GM19099 (cell line): ENCODE data around the gene HSD17B8.

Experiments
- POLR2A ChIP-seq: IDR thresholded peaks from 3 replicates; pipeline ENCODE4 v1.6.1; 2011; ENCODE audit warnings: low read depth; ENCODE audit not compliant: insufficient read length; ENCODE audit errors: extremely low read depth

HSD17B8 gene

DNA sequence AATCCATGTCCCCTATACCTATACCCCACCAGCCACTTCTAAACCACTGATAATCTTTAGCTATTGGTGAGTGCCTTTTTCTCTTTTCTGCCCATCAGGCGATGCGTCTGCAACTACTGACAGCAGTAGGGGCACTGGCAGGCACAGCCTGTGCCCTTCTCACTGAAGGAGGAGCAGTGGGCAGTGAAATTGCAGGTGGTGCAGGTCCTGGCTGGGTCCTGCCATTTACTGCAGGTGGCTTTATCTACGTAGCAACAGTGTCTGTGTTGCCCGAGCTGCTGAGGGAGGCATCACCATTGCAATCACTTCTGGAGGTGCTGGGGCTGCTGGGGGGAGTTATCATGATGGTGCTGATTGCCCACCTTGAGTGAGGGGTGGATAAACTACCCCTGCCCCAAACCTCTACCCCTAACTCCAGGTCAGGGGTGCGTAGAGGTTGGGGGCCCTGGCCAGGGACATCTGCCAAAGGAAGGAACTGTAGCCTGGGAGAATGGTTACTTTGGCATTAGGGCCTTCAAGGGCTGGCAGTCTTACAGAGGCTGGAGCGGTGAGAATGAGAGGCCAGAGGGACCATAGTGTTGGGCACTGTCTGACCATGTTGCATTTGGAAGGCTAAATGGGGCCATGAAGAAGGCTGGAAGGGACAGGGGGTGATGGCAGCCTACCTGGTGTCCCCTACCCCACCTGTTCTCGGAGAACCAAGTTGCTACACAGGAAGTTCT, 851 bp upstream of the HSD17B8 start:
- no peak for TF ChIP-seq POLR2A

DNA sequence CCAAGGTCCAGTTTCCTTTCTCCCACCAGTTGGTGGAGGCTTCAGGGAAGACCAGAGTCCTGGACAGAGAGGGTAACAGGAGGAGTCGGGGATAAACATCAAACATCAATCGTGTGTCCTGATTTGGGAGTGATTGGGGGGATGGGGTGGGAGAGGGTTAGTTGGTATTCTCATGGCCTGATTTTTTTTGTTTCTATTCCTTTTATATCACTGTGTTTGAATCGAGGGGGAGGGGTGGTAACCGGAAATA, 365 bp upstream of the HSD17B8 start:
- TF ChIP-seq POLR2A = no peak

DNA sequence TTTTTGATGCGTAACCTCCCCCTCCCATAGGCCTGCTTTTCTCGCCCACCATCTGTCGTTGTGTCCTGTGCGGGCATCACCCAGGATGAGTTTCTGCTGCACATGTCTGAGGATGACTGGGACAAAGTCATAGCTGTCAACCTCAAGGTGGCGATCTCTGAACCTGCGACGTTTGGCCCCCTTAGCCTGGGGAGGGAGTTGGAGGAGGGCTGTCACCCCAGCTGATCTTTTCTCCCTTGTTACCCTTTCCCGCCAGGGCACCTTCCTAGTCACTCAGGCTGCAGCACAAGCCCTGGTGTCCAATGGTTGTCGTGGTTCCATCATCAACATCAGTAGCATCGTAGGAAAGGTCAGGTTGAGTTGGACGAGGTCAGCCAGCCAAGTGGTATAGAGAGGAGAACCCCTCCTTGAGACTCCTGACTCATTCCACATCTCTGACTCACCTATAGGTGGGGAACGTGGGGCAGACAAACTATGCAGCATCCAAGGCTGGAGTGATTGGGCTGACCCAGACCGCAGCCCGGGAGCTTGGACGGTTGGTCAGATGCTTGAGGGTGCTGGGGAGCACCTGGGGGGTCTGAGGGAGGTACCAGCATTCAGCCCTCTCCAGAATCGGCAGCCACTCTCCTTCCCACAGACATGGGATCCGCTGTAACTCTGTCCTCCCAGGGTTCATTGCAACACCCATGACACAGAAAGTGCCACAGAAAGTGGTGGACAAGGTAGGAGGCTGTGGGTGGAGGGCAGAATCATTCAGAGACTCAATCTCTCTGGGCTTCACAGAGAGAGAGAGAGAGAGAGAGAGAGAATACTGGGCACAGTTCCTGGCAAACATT, 954 bp downstream of the HSD17B8 start:
- no peak for TF ChIP-seq POLR2A

DNA sequence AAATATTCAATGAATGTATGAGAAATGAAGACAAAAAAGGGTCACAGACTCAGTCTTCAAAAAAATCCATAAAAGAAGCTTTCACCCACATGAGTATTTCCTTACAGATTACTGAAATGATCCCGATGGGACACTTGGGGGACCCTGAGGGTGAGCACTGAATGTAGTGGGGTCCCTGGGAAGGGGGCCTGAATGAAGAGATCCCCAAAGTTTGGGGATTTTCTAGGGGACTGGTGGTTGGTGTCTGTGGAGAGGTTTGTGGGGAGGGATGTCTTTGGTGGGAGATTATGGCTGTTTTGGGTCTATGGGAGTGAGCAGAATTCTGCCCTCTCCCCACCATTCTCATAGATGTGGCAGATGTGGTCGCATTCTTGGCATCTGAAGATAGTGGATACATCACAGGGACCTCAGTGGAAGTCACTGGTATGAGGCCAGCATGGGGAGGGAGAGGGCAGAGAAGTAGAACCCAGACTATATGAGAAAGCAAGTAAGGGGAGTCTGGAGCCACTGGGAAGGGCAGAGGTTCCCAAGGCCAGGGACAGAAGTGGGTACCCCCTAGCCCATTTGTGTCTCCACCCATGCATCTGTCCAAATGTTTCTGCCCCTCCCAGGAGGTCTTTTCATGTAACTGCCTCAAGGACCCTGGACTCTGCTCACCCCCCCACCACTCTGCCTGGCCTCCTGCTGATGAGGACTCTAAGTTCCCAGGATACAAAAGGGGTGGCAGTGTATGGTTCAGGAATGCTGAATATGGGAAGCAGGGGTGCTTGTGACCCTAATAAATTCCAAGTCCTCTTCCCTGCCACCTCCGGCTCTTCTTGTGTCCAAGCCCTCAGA, 1.8 kb downstream of the HSD17B8 start:
- TF ChIP-seq POLR2A = no peak

DNA sequence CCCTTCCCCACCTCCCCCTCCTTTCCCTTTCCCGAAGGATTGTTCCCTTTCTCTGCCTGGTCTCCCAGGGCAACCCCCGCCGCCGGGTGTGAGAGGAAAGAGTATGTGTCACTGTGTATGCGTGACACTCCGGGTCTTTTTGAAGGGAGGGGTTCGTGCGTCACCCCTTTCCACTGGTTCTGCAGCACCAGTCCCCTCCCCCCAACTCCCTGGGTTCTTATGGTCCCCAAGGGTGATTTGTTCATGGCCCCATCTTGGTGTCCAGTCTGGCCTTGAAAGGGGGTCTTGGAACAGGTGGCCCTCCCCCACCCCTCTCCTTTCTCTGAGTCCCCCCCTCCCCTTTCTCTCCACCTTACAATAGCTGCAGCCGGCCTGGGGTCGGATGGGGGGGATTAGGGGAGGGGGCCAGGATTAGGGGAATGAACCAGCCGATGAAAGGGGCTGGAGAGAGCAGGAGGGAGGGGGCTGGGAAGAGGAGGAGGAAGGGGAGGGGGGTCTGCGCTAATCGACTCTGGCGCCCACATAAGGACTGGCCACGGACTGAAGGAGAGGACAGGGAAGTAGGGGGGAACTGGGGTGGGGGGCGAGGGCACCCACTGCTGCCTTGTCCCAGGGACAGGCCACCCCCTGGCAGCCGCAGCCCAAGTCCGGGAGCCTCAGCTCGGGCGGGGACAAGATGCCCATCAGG, 2.6 kb downstream of the HSD17B8 start:
- no peak for TF ChIP-seq POLR2A

DNA sequence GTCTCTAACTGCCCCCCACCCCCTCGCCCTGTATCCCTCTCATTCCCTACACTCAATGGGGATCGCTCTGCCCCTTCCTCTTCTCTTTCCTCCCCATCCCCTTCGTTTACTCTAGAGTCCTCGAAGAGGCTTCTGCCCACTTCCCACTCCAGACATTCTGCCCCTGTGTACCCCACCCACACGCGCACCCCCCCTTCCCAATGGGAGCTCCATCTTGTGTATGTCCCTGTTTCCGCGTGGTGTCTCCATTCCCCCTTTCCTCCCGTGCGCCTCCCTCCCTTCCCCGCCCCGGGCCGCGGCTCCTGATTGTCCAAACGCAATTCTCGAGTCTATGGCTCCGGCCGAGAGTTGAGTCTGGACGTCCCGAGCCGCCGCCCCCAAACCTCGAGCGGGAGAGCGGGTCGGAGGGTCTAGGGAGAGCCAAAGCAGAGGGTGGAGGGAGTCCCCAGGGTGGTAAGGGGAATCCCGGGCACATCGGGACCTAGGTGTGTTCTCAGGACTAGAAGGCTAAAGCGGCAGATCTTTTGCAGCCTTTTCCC, 3.2 kb downstream of the HSD17B8 start:
- no peak for TF ChIP-seq POLR2A

DNA sequence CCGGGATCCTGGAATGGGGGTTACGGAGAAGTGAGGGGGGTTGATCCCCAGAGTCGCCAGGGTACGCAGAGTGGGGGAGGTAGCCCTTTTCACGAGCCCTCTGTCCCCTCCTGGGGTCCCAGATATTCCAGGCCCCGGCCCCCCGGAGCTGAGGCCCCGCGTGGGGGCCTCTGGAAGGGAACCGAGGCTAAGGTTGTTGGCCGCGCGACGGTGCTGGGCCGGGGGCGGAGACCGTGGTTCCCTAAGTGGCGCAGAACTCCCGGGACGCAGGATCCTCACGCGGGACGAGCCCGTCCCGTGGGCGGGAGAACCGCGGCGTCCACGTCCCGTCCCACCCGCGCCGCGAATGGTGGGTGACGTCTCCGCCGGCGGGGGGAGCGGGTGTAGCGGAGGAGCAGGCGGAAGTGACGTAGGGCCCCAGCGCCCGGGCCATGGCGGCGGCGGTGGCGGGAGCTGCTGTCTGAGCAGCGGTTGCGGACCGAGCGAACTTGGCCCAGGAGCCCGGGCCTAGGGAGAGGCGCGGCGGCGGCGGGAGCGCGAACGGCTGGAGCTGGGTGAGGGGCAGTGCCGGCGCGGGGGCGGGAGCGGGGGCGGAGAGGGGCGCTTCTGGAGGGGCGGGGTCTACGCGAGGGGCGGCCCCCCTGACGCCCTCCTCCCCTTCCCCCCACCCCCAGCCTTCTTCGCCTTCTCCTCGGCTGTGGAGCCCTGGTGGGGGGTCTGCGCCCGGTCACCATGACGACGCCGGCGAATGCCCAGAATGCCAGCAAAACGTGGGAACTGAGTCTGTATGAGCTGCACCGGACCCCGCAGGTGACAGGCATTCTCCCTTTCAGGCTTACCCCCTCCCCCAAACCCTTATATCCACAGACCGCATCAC, 3.9 kb downstream of the HSD17B8 start, which contains the start of gene RING1:
Gene RING1 (plus strand): TSS at position 410 of the 877 bp plus-strand sequence. CDS start 323 bp downstream, at position 733.
- TF ChIP-seq POLR2A = peak; percentile 96

DNA sequence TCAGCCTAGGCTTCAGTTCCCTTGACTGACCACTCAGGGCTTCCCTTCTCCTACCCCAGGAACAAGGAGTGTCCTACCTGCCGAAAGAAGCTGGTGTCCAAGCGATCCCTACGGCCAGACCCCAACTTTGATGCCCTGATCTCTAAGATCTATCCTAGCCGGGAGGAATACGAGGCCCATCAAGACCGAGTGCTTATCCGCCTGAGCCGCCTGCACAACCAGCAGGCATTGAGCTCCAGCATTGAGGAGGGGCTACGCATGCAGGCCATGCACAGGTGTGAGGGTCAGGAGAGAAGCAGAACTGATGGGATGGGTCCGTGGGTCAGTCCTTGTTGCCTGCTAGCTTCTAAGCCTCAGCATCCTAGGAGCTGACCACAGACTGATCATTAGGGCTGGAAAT, 5.4 kb downstream of the HSD17B8 start:
- TF ChIP-seq POLR2A = no peak

DNA sequence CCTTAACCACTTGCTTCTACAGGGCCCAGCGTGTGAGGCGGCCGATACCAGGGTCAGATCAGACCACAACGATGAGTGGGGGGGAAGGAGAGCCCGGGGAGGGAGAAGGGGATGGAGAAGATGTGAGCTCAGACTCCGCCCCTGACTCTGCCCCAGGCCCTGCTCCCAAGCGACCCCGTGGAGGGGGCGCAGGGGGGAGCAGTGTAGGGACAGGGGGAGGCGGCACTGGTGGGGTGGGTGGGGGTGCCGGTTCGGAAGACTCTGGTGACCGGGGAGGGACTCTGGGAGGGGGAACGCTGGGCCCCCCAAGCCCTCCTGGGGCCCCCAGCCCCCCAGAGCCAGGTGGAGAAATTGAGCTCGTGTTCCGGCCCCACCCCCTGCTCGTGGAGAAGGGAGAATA, 6.7 kb downstream of the HSD17B8 start:
- TF ChIP-seq POLR2A = no peak

DNA sequence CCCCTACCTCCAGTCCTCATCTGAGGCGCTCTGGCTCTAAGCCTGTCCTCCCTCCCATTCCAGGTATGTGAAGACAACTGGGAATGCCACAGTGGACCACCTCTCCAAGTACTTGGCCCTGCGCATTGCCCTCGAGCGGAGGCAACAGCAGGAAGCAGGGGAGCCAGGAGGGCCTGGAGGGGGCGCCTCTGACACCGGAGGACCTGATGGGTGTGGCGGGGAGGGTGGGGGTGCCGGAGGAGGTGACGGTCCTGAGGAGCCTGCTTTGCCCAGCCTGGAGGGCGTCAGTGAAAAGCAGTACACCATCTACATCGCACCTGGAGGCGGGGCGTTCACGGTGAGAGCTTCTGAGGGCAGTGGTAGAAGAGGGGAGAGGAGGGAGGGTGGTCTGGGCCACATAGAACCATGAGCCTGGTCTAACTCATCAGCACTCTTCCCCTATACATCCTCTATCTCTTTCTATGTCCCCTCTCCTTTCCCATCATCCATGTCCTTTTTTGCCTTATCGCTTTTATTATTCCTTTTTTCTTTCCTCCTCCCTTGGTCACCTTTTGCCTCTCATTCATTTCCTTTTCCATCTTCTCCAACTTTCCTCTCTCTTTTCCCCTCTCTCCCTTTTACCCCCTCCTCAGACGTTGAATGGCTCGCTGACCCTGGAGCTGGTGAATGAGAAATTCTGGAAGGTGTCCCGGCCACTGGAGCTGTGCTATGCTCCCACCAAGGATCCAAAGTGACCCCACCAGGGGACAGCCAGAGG, 7.4 kb downstream of the HSD17B8 start:
- TF ChIP-seq POLR2A = peak; percentile 9

DNA sequence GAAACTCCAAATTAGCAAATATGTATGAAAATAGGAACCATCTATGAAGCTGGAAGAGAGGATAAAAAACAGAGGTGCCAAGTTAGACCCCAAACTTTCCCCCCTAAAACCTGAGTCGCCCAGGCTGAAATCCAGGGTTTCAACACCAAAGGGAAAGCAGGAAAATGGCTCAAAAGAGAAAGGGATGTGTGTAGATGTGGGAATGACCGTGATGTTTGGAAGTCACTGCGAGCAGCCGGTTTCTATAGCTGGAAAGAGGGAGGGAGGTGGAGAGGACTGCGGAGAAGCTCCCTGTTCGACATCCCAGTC, 8.4 kb downstream of the HSD17B8 start:
- TF ChIP-seq POLR2A = no peak

DNA sequence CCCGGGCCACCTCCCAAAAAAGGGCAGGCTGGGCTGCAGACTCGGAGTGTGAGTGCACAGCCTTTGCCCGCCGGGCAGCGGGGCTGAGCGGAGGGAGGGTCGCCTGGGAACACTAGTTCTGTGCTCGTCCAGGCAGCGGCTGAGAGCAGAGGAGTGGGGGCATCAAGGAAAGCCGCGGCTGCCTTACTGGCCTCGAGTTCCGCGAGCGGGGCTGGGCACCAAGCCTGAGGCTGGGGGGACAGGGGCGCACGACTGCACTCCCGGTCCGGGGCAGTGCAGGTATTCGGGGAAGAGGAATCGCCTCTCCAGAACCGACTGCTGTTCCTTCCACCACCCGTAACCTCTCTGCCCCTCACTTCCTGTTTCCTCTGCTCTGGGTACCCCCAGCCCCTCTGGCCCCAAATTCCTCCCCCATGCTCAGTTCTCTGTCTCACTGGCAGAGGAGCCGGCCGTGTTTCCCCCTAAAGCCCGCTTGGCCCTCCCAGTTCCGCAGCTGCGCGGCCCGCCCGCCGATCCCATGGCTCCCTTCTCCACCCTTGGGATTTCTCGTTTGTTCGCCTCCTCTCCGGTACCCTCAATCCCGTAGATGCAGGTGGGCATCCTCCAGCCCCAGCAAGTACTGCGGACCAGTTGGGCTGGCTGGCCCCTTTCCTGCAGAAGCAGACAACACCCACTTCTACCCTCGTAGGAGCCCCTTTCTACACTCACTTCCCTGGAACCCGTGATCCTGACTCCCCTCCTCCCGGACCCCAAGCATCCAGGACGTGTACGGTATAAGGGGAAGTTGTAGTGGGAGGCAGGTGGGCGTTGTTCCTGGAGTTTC, 8.9 kb downstream of the HSD17B8 start:
- TF ChIP-seq POLR2A = no peak
